ENCODE measurements around the gene SLC50A1. TPM values are rescaled to one million over a fixed set of nuclear protein-coding genes. Genes with fewer than 3 reads are reported as not detected.

Gene SLC50A1
- total RNA-seq, 6 experiments from 2014 or later = 23.5 to 36.4 (median 29.5) TPM

DNA sequence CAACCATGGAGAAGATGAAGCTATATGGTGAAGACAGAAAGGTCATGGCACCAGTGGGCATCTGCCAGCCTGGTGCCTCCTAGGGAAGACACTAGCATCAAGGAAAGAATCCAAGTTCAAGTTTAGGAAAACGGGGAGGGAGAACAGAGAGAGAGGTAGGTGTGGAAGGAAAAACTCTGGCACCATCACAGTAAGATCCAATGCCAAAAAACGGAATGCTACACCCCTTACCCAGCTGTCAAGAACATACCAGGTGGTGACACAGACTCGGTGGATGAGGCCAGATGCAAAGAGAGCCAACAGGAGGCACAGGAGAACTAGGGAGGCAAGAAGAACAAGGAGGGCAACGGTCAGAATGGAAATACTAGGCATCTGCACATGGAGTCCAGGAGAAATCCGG lies 33.9 kb downstream of the SLC50A1 start:
- TF ChIP-seq, protein P1, sequence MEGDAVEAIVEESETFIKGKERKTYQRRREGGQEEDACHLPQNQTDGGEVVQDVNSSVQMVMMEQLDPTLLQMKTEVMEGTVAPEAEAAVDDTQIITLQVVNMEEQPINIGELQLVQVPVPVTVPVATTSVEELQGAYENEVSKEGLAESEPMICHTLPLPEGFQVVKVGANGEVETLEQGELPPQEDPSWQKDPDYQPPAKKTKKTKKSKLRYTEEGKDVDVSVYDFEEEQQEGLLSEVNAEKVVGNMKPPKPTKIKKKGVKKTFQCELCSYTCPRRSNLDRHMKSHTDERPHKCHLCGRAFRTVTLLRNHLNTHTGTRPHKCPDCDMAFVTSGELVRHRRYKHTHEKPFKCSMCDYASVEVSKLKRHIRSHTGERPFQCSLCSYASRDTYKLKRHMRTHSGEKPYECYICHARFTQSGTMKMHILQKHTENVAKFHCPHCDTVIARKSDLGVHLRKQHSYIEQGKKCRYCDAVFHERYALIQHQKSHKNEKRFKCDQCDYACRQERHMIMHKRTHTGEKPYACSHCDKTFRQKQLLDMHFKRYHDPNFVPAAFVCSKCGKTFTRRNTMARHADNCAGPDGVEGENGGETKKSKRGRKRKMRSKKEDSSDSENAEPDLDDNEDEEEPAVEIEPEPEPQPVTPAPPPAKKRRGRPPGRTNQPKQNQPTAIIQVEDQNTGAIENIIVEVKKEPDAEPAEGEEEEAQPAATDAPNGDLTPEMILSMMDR (IDR thresholded peaks at IDR 0.05) = no peak

DNA sequence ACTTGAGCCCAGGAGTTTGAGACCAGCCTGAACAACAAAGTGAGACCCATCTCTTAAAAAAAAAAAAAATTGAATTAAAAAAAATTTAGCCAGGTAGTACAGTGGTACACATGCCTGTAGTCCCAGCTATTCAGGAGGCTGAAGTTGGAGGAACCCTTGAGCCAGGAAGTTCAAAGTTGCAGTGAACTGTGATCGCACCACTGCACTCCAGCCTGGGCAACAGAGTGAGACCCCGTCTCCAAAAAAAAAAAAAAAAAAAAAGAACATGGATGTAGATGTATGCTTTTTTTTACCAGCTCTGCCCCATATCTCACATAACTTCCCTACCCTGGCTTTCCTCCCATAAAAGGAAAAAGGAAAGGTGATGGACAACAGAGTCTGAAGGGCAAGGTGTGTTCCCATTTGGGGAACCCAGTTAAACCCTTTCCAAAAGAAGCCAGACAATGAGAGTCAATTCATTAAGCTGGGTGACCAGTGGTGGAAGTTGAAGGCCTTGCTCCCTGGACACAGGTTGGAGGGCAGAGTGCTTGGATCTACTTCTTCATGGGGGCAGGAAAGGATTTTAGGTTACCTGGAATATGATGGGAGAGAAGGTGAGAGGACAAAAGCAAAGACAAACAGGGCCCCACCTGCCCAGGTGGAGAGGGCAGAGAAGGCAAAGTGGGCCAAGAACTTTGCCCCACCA lies 34.6 kb downstream of the SLC50A1 start:
- Mint-ChIP-seq H3K4me3 (no peak overlapping the region), H3K36me3 (ENCODE audit: low read depth) (peaks cover 14% of the 10 kb centered on the region), H3K27ac (no peak overlapping the region), H3K9me3 (no peaks in the 10 kb centered on the region), H3K27me3 (ENCODE audit: insufficient read depth) (peaks cover 7% of the 10 kb centered on the region), H3K4me1 (ENCODE audit: low read depth) (peaks cover 33% of the 10 kb centered on the region)
- DNase-seq = no peak
- TF ChIP-seq, protein P1 (IDR thresholded peaks at IDR 0.05) = no peak

More for the DNA sequence above, 33.9 kb downstream of the SLC50A1 start:
- H3K27ac Mint-ChIP-seq = no peak overlapping the region
- peaks cover 14% of the 10 kb centered on the region for H3K36me3 Mint-ChIP-seq (ENCODE audit: low read depth)
- peaks cover 7% of the 10 kb centered on the region for H3K27me3 Mint-ChIP-seq (ENCODE audit: insufficient read depth)
- H3K4me1 Mint-ChIP-seq (ENCODE audit: low read depth) = peaks cover 28% of the 10 kb centered on the region
- DNase-seq = no peak
- H3K4me3 Mint-ChIP-seq = no peak overlapping the region
- no peaks in the 10 kb centered on the region for H3K9me3 Mint-ChIP-seq

DNA sequence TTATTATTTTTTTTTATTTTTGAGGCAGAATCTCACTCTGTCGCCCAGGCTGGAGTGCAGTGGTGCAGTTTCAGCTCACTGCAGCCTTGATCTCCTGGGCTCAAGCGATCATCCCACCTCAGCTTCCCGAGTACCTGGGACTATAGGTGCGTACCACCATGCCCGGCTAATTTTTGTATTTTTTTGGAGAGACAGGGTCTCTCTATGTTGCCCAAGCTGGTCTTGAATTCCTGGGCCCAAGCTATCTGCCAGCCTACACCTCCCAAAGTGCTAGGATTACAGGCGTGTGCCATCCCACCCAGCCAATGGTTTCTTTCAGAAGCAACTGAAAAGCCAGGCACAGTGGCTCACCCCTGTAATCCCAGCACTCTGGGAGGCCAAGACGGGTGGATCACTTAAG lies 35.2 kb downstream of the SLC50A1 start:
- H3K36me3 Mint-ChIP-seq (ENCODE audit: low read depth) = peaks cover 14% of the 10 kb centered on the region
- TF ChIP-seq, protein P1 (IDR thresholded peaks at IDR 0.05) = no peak
- no peak overlapping the region for H3K27ac Mint-ChIP-seq
- peaks cover 7% of the 10 kb centered on the region for H3K27me3 Mint-ChIP-seq (ENCODE audit: insufficient read depth)
- no peaks in the 10 kb centered on the region for H3K9me3 Mint-ChIP-seq
- H3K4me1 Mint-ChIP-seq (ENCODE audit: low read depth) = peaks cover 33% of the 10 kb centered on the region
- no peak for DNase-seq
- H3K4me3 Mint-ChIP-seq = no peak overlapping the region

DNA sequence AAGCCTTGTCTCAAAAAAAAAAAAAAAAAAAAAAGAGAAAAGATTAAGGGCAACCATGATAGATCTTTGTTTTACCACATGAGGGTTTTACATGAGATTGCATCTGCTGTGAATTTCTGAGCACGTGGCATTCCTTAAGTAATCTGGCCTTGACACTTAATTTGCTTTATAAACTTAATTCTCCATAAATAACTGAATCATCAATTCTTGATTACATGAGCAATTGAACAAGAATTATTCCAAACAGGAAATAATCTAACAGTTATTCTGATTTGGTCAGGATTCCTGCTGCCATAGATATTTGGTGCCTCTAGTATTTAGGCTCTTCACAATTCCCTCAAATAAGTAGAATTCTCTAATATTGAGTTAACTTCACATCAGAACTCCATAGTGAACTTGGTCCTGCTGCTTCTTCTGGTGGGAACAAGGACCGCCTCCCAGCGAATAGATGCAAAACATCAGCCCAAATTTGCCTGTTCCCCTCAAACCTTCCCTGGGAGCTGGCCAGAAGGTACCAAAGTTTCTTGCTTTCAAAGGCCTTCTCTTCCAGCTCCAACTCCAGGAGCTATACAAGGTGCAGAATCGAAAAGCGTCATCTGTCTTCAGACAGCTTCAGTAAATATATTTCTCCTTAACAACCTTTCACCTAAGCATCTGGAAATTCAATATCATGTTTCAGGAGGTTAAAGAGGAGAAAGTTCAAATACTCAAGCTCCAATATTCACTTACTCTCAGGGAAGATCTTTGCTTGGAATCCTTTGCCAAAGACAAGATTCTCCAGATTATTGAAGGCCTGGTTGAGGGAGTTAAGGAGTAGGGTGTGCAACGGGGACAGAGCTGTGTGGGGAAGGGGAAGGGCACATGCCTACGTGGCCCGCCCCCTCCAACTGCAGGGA lies 36.4 kb downstream of the SLC50A1 start:
- Mint-ChIP-seq H3K36me3 (ENCODE audit: low read depth) (peaks cover 14% of the 10 kb centered on the region), H3K9me3 (no peaks in the 10 kb centered on the region), H3K27me3 (ENCODE audit: insufficient read depth) (peaks cover 2% of the 10 kb centered on the region; the same call in 1 of the 2 replicates), H3K4me1 (ENCODE audit: low read depth) (peaks cover 41% of the 10 kb centered on the region), H3K4me3 (peak overlapping the region; percentile 93), H3K27ac (peak overlapping the region; percentile 97)
- no peak for DNase-seq
- TF ChIP-seq, protein P1 (IDR thresholded peaks at IDR 0.05) = no peak

DNA sequence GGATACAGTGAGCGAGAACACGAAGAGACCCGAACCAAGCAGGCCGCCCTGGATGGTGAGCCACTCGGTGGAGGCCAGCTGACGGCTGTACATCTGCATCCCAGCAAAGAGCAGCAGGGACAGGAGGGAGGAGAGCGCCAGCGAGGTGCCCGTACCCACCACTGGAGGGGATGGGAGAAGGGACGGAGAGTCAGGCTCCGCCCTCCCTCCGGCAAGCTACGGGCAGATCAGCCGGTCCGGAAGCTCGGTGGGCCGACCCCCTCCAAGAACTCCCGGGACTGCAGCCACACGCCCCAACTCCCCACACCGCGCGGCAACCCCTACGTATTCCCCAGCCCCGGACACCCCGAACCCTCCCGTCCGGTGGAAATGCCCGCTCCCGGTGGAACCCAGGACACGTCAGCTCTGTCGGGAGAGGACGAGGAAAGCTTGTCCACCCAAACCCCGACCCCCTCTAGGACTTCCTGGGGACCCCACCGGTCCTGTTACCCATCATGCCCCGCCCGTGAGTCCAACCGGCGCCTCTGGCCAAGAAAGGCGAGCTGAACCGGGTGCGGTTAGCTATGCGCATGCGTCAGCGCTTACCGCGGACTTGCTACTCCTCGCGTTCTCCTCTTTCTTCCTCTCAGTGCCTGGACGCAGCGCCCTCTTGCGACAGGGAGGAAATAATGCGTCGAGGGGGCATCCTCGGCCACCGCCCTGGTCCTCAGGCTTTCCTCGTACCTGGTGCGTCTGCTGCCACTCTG lies 37.3 kb downstream of the SLC50A1 start, which contains the start of gene KRTCAP2:
KRTCAP2 (minus strand) TSS at position 573 of the 746 bp plus-strand sequence; CDS start at position 493, 80 bp downstream.
- Mint-ChIP-seq H3K4me1 (ENCODE audit: low read depth) (peaks cover 36% of the 10 kb centered on the region), H3K4me3 (peak within 1 kb of the TSS; percentile 93), H3K9me3 (no peaks in the 10 kb centered on the region), H3K27ac (peak within 1 kb of the TSS; percentile 97), H3K36me3 (ENCODE audit: low read depth) (peaks cover 14% of the 10 kb centered on the region), H3K27me3 (ENCODE audit: insufficient read depth) (peaks cover 2% of the 10 kb centered on the region; the same call in 1 of the 2 replicates)
- peak; percentile 95 for DNase-seq
- TF ChIP-seq, protein P1 (IDR thresholded peaks at IDR 0.05) = peak; percentile 94

All from HFFc6 (cell line).